K562 (cell line): ENCODE measurements around the gene HBB. TPM values are rescaled to one million over a fixed set of nuclear protein-coding genes. Genes with fewer than 3 reads are reported as not detected.
A peak's percentile ranks its signal among the peaks of the same experiment; 100 is the strongest.

Experiments
- BDP1 ChIP-seq: IDR thresholded peaks from 3 replicates; pipeline ENCODE4 v1.6.1; 2011; ENCODE audit not compliant: insufficient read length, insufficient read depth
- DACH1 ChIP-seq: fragments of 450-650 bp; IDR thresholded peaks from 2 replicates; pipeline ENCODE4 v1.6.1; 2018; ENCODE audit not compliant: partially characterized antibody
- DMBX1 ChIP-seq: fragments of 250-450 bp; sonication (Bioruptor Pico); IDR thresholded peaks from 2 replicates; pipeline ENCODE4 v1.8.0; 2022; ENCODE audit warnings: inconsistent platforms, mild to moderate bottlenecking, moderate library complexity, borderline replicate concordance
- EWSR1 ChIP-seq: fragments of 450-650 bp; IDR thresholded peaks from 2 replicates; pipeline ENCODE4 v1.6.1; 2018; ENCODE audit warnings: borderline replicate concordance, mild to moderate bottlenecking, low read depth, moderate library complexity; ENCODE audit not compliant: partially characterized antibody
- KAT7 ChIP-seq: sonication (generic); formaldehyde crosslinking; IDR thresholded peaks from 2 replicates; pipeline ENCODE4 v1.8.0; 2022; ENCODE audit warnings: missing genetic modification reagents, mild to moderate bottlenecking, borderline replicate concordance
- KHSRP ChIP-seq: fragments of 450-650 bp; IDR thresholded peaks from 2 replicates; pipeline ENCODE4 v1.6.1; 2017
- PHB ChIP-seq: fragments of 250-450 bp; sonication (Bioruptor Pico); IDR thresholded peaks from 2 replicates; pipeline ENCODE4 v1.5.0; 2021
- POLR2G ChIP-seq: fragments of 200-400 bp; formaldehyde crosslinking; IDR thresholded peaks from 2 replicates; pipeline ENCODE4 v1.6.1; 2017; ENCODE audit warnings: low read depth, mild to moderate bottlenecking, antibody characterized with exemption, low read length, moderate library complexity
- POU5F1 ChIP-seq: fragments of 150-350 bp; IDR thresholded peaks from 2 replicates; pipeline ENCODE4 v1.6.1; 2014; ENCODE audit warnings: borderline replicate concordance, low read length, low read depth, mild to moderate bottlenecking; ENCODE audit not compliant: partially characterized antibody
- RUNX1 ChIP-seq: sonication (generic); IDR thresholded peaks from 2 replicates; pipeline ENCODE4 v1.6.1; 2016; ENCODE audit warnings: antibody characterized with exemption, low read depth
- SUPT5H ChIP-seq: fragments of 450-650 bp; IDR thresholded peaks from 2 replicates; pipeline ENCODE4 v1.6.1; 2016
- TCF7L2 ChIP-seq: fragments of 150-350 bp; IDR thresholded peaks from 2 replicates; pipeline ENCODE4 v1.6.1; 2016; ENCODE audit warnings: low read depth, mild to moderate bottlenecking, low read length, moderate library complexity
- TSC22D4 ChIP-seq: fragments of 450-650 bp; IDR thresholded peaks from 2 replicates; pipeline ENCODE4 v1.6.1; 2016; ENCODE audit warnings: missing genetic modification characterization, missing biosample characterization, control low read depth
- ZC3H8 ChIP-seq: fragments of 450-650 bp; IDR thresholded peaks from 2 replicates; pipeline ENCODE4 v1.6.1; 2017
- ZNF224 ChIP-seq: sonication (generic); formaldehyde crosslinking; IDR thresholded peaks from 2 replicates; pipeline ENCODE4 v1.8.0; 2022; ENCODE audit warnings: mild to moderate bottlenecking, missing genetic modification reagents
- ZNF311 ChIP-seq: fragments of 250-450 bp; sonication (Bioruptor Pico); IDR thresholded peaks from 2 replicates; pipeline ENCODE4 v1.4.0; 2020; ENCODE audit warnings: mild to moderate bottlenecking, moderate library complexity
- ZNF77 ChIP-seq: fragments of 250-450 bp; sonication (Bioruptor Pico); IDR thresholded peaks from 2 replicates; pipeline ENCODE4 v1.5.0; 2020
- polyA plus RNA-seq, 8 experiments: library from polyadenylated mRNA; depleted of rRNA in 4 of 8; stranded (reverse) in 5 of 8; unstranded in 3 of 8; fragments of >200 nt; fragmentation: Nextera tagmentation in 2 of 8; fragmentation: Illumina TruSeq in 1 of 8; extraction: Ambion mirVana in 2 of 8; extraction: Trizol in 1 of 8; gene quantifications; 2 replicates each; pipeline versions ENCODE4 v1.2.1 to v1.2.3, GENCODE V29; 2011 to 2014; ENCODE audit warnings: inconsistent platforms in 1 of 8, missing spikeins in 1 of 8
- total RNA-seq, 7 experiments: library from RNA; depleted of rRNA in 6 of 7; stranded (reverse); fragments of >200 nt in 6 of 7; fragmentation: Illumina TruSeq in 2 of 7; extraction: Trizol in 2 of 7; gene quantifications; 2 replicates each; pipeline versions ENCODE4 v1.2.1 to v1.2.3, GENCODE V29; 2011 to 2021; ENCODE audit warnings: low replicate concordance in 1 of 7
- TF ChIP-seq, protein P1 (sequence below): fragments of 450-650 bp; formaldehyde crosslinking; IDR thresholded peaks from 2 replicates; pipeline ENCODE4 v1.4.0; 2022; ENCODE audit warnings: missing genetic modification characterization
- TF ChIP-seq, protein P2 (sequence below): fragments of 450-650 bp; IDR thresholded peaks from 2 replicates; pipeline ENCODE4 v1.6.1; 2016; ENCODE audit warnings: mild to moderate bottlenecking
- TF ChIP-seq, protein P3 (sequence below), 2 experiments: fragments of 450-650 bp in 1 of 2; sonication (generic) in 1 of 2; formaldehyde crosslinking; conservative IDR thresholded peaks; 2 replicates each; pipeline versions ENCODE4 v1.4.0 to v1.8.1; 2020 to 2022; ENCODE audit warnings: mild to moderate bottlenecking in 1 of 2, missing genetic modification reagents in 1 of 2
- TF ChIP-seq, protein P4 (sequence below): fragments of 450-650 bp; IDR thresholded peaks from 2 replicates; pipeline ENCODE4 v1.6.1; 2017; ENCODE audit warnings: antibody characterized with exemption, mild to moderate bottlenecking

HBB gene
- total and polyA plus RNA-seq, 9 of the 15 experiments (the other 6 are each of a cell fraction or from before 2014, with no cell fraction given): 0.33 to 3.4 (median 1.2) TPM; not detected in 2

DNA sequence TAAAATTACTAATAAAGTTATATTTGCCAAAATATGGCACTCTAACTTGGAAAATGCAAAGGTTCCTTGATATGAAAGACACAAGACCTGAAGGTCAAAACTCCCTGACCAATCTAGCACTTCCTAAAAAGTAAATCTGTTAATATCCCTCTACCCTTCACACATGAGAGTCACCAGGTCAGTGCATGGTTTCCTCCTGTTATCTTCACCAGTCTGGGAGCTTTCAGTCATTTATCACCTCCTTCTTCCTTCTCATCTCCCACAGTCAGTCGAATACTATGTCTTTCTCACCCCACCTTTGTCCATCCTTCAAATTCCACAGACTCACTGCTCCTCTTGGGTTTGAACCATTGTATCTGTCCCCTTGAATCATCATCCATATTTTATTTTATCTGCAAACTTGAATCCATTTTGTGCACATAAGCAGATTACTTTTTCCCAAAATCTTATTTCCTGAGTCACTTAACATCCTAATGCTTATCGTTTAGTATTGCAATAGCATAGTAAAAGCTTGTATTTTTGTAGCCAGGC is 40.2 kb upstream of the HBB start (continued):
- TF ChIP-seq, protein P1, sequence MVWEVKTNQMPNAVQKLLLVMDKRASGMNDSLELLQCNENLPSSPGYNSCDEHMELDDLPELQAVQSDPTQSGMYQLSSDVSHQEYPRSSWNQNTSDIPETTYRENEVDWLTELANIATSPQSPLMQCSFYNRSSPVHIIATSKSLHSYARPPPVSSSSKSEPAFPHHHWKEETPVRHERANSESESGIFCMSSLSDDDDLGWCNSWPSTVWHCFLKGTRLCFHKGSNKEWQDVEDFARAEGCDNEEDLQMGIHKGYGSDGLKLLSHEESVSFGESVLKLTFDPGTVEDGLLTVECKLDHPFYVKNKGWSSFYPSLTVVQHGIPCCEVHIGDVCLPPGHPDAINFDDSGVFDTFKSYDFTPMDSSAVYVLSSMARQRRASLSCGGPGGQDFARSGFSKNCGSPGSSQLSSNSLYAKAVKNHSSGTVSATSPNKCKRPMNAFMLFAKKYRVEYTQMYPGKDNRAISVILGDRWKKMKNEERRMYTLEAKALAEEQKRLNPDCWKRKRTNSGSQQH (CRISPR knock-in tag): no peak
- no peak for TF ChIP-seq ZNF311 (CRISPR knock-in tag)
- TF ChIP-seq EWSR1: peak; percentile 92
- TF ChIP-seq SUPT5H: peak; percentile 68
- TF ChIP-seq RUNX1: no peak
- peak; percentile 16; the same call in 1 of the 2 replicates for TF ChIP-seq ZNF77
- TF ChIP-seq DACH1: no peak
- peak; percentile 63; the same call in 1 of the 2 replicates for TF ChIP-seq KHSRP
- TF ChIP-seq, protein P2, sequence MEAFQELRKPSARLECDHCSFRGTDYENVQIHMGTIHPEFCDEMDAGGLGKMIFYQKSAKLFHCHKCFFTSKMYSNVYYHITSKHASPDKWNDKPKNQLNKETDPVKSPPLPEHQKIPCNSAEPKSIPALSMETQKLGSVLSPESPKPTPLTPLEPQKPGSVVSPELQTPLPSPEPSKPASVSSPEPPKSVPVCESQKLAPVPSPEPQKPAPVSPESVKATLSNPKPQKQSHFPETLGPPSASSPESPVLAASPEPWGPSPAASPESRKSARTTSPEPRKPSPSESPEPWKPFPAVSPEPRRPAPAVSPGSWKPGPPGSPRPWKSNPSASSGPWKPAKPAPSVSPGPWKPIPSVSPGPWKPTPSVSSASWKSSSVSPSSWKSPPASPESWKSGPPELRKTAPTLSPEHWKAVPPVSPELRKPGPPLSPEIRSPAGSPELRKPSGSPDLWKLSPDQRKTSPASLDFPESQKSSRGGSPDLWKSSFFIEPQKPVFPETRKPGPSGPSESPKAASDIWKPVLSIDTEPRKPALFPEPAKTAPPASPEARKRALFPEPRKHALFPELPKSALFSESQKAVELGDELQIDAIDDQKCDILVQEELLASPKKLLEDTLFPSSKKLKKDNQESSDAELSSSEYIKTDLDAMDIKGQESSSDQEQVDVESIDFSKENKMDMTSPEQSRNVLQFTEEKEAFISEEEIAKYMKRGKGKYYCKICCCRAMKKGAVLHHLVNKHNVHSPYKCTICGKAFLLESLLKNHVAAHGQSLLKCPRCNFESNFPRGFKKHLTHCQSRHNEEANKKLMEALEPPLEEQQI: peak; percentile 65; the same call in 1 of the 2 replicates
- TF ChIP-seq POLR2G: peak; percentile 40
- TF ChIP-seq, protein P3, sequence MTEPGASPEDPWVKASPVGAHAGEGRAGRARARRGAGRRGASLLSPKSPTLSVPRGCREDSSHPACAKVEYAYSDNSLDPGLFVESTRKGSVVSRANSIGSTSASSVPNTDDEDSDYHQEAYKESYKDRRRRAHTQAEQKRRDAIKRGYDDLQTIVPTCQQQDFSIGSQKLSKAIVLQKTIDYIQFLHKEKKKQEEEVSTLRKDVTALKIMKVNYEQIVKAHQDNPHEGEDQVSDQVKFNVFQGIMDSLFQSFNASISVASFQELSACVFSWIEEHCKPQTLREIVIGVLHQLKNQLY (CRISPR knock-in tag; conservative IDR thresholded peaks at IDR 0.05): no peak
- no peak for TF ChIP-seq TSC22D4 (tag)
- no peak for TF ChIP-seq BDP1
- TF ChIP-seq, protein P4, sequence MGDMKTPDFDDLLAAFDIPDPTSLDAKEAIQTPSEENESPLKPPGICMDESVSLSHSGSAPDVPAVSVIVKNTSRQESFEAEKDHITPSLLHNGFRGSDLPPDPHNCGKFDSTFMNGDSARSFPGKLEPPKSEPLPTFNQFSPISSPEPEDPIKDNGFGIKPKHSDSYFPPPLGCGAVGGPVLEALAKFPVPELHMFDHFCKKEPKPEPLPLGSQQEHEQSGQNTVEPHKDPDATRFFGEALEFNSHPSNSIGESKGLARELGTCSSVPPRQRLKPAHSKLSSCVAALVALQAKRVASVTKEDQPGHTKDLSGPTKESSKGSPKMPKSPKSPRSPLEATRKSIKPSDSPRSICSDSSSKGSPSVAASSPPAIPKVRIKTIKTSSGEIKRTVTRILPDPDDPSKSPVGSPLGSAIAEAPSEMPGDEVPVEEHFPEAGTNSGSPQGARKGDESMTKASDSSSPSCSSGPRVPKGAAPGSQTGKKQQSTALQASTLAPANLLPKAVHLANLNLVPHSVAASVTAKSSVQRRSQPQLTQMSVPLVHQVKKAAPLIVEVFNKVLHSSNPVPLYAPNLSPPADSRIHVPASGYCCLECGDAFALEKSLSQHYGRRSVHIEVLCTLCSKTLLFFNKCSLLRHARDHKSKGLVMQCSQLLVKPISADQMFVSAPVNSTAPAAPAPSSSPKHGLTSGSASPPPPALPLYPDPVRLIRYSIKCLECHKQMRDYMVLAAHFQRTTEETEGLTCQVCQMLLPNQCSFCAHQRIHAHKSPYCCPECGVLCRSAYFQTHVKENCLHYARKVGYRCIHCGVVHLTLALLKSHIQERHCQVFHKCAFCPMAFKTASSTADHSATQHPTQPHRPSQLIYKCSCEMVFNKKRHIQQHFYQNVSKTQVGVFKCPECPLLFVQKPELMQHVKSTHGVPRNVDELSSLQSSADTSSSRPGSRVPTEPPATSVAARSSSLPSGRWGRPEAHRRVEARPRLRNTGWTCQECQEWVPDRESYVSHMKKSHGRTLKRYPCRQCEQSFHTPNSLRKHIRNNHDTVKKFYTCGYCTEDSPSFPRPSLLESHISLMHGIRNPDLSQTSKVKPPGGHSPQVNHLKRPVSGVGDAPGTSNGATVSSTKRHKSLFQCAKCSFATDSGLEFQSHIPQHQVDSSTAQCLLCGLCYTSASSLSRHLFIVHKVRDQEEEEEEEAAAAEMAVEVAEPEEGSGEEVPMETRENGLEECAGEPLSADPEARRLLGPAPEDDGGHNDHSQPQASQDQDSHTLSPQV: no peak; the same call in 1 of the 2 replicates
- TF ChIP-seq ZC3H8: no peak
- no peak for TF ChIP-seq TCF7L2
- no peak for TF ChIP-seq KAT7 (CRISPR knock-in tag)
- TF ChIP-seq ZNF224 (CRISPR knock-in tag): no peak
- TF ChIP-seq DMBX1 (CRISPR knock-in tag): no peak
- no peak for TF ChIP-seq POU5F1
- TF ChIP-seq PHB (CRISPR knock-in tag): no peak
